OCI-LY1 (cell line): ENCODE results near the gene CTF1.

Experiments used
- H2AFZ ChIP-seq: fragments of 200-600 bp; sonication (generic), shearing (Covaris generic); 2 replicates; pipeline ENCODE4 v1.6.0; 2014; ENCODE audit warnings: antibody characterized with exemption, mild to moderate bottlenecking, low read length
- H3F3A ChIP-seq: fragments of 200-600 bp; sonication (generic), shearing (Covaris generic); 2 replicates; pipeline ENCODE4 v1.6.0; 2014; ENCODE audit warnings: mild to moderate bottlenecking, antibody characterized with exemption, low read length, moderate library complexity; ENCODE audit not compliant: insufficient read depth
- H3K27ac ChIP-seq: fragments of 200-600 bp; sonication (generic); 2 replicates; pipeline ENCODE4 v1.5.1; 2014; ENCODE audit warnings: low read length, mixed run types, mild to moderate bottlenecking, low read depth; ENCODE audit not compliant: poor library complexity, severe bottlenecking
- H3K27me3 ChIP-seq: fragments of 200-600 bp; sonication (generic); 2 replicates; pipeline ENCODE4 v1.6.0; 2014; ENCODE audit warnings: antibody characterized with exemption, mild to moderate bottlenecking, low read length, moderate library complexity; ENCODE audit not compliant: insufficient read depth
- H3K36me3 ChIP-seq: fragments of 200-600 bp; sonication (generic); 2 replicates; pipeline ENCODE4 v1.6.1; 2014; ENCODE audit warnings: mild to moderate bottlenecking, antibody characterized with exemption, low read length, moderate library complexity, mixed read lengths; ENCODE audit not compliant: insufficient read depth
- H3K4me1 ChIP-seq: fragments of 200-600 bp; sonication (generic); 2 replicates; pipeline ENCODE4 v1.5.1; 2014; ENCODE audit warnings: mild to moderate bottlenecking, low read length, moderate library complexity; ENCODE audit not compliant: insufficient read depth, severe bottlenecking
- H3K4me2 ChIP-seq: fragments of 200-600 bp; sonication (generic), shearing (Covaris generic); 2 replicates; pipeline ENCODE4 v1.6.1; 2014; ENCODE audit warnings: low read length
- H3K4me3 ChIP-seq: fragments of 200-600 bp; sonication (generic); 2 replicates; pipeline ENCODE4 v1.5.1; 2014; ENCODE audit warnings: low read length, low read depth, mild to moderate bottlenecking, mixed read lengths; ENCODE audit not compliant: poor library complexity, severe bottlenecking
- H3K79me2 ChIP-seq: fragments of 200-600 bp; shearing (Covaris generic); 2 replicates; pipeline ENCODE4 v1.6.1; 2016; ENCODE audit warnings: mixed run types, low read length, mixed read lengths; ENCODE audit not compliant: insufficient read depth
- H3K9ac ChIP-seq: fragments of 200-600 bp; sonication (generic), shearing (Covaris generic); 2 replicates; pipeline ENCODE4 v1.6.1; 2014; ENCODE audit warnings: mild to moderate bottlenecking, low read length, mixed read lengths
- H3K9me2 ChIP-seq: fragments of 200-600 bp; sonication (generic), shearing (Covaris generic); 2 replicates; pipeline ENCODE4 v1.6.1; 2014; ENCODE audit warnings: low read depth, mild to moderate bottlenecking, low read length, mixed read lengths
- H3K9me3 ChIP-seq: fragments of 200-600 bp; shearing (Covaris generic); 2 replicates; pipeline ENCODE4 v1.6.1; 2014; ENCODE audit warnings: low read length, mixed read lengths
- H4K20me1 ChIP-seq: fragments of 200-600 bp; sonication (generic), shearing (Covaris generic); 2 replicates; pipeline ENCODE4 v1.6.0; 2016; ENCODE audit warnings: mild to moderate bottlenecking, low read length; ENCODE audit not compliant: insufficient read depth
- EZH2 ChIP-seq: fragments of 200-600 bp; sonication (generic), shearing (Covaris generic); IDR thresholded peaks from 2 replicates; pipeline ENCODE4 v1.8.0; 2017; ENCODE audit warnings: borderline replicate concordance, mixed run types, mild to moderate bottlenecking, antibody characterized with exemption, low read length, moderate library complexity, mixed read lengths
- TF ChIP-seq, protein P1 (sequence below): fragments of 200-600 bp; sonication (generic), shearing (Covaris generic); IDR thresholded peaks from 2 replicates; pipeline ENCODE4 v1.5.1; 2017; ENCODE audit warnings: mild to moderate bottlenecking, antibody characterized with exemption, low read length, moderate library complexity, mixed read lengths

The CTF1 gene

DNA sequence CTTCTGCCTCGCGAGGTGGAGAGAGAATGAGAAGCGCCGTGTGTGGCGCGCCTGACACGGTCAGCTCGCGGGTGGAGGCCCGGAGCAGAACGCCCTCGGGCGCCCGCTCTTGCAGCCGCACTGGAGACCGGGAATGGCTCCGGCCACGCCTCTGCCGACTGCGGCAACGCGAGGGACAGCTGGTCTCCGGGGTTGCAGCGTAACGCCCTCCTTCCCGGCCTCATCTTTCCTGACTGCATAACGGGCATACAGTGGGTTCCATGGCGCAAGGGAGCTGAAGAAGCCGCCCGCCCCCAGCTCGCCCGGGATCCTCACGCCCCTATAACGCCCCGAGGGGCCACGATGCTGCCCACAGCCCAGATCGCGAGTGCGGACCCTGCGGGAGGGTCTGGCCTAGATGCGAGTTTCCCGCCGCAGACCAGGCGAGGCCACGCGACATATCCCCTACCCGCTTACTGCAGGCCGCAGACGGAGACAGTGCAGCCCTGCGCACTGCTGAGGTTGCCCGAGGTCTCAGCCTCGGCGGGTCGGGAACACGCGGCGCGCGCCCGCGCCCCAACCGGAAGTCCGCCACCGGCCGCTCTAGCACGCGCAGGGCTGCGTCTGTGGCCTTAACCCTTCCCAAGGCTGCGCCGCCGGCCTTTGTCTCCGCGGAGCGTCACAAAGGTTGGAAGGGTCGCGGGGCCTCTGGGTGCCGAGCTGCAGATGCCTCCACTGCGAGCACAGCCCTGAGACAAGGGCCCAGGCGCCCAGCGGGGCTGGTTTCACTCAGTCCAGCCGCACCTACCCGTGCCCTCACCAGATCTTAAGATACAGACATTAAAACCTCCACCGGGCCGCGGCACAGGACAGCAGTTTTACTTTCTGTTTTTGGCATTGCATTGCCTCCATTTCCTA lies 21.3 kb upstream of the CTF1 start:
- no peaks in the 10 kb centered on the region for H3K9me2 ChIP-seq
- H2AFZ ChIP-seq, result no peak overlapping the region
- no peaks in the 10 kb centered on the region for H3F3A ChIP-seq
- no peaks in the 10 kb centered on the region for H4K20me1 ChIP-seq
- H3K79me2 ChIP-seq, result no peaks in the 10 kb centered on the region
- H3K36me3 ChIP-seq, result no peaks in the 10 kb centered on the region
- peaks cover 28% of the 10 kb centered on the region for H3K4me1 ChIP-seq
- peak overlapping the region; percentile 88 for H3K9ac ChIP-seq
- H3K27ac ChIP-seq, result peak overlapping the region; percentile 77
- H3K27me3 ChIP-seq, result no peaks in the 10 kb centered on the region
- no peaks in the 10 kb centered on the region for H3K9me3 ChIP-seq
- no peak for TF ChIP-seq EZH2
- TF ChIP-seq, protein P1, sequence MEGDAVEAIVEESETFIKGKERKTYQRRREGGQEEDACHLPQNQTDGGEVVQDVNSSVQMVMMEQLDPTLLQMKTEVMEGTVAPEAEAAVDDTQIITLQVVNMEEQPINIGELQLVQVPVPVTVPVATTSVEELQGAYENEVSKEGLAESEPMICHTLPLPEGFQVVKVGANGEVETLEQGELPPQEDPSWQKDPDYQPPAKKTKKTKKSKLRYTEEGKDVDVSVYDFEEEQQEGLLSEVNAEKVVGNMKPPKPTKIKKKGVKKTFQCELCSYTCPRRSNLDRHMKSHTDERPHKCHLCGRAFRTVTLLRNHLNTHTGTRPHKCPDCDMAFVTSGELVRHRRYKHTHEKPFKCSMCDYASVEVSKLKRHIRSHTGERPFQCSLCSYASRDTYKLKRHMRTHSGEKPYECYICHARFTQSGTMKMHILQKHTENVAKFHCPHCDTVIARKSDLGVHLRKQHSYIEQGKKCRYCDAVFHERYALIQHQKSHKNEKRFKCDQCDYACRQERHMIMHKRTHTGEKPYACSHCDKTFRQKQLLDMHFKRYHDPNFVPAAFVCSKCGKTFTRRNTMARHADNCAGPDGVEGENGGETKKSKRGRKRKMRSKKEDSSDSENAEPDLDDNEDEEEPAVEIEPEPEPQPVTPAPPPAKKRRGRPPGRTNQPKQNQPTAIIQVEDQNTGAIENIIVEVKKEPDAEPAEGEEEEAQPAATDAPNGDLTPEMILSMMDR, result no peak
- H3K4me2 ChIP-seq, result peak overlapping the region; percentile 100
- H3K4me3 ChIP-seq, result peak overlapping the region; percentile 74

DNA sequence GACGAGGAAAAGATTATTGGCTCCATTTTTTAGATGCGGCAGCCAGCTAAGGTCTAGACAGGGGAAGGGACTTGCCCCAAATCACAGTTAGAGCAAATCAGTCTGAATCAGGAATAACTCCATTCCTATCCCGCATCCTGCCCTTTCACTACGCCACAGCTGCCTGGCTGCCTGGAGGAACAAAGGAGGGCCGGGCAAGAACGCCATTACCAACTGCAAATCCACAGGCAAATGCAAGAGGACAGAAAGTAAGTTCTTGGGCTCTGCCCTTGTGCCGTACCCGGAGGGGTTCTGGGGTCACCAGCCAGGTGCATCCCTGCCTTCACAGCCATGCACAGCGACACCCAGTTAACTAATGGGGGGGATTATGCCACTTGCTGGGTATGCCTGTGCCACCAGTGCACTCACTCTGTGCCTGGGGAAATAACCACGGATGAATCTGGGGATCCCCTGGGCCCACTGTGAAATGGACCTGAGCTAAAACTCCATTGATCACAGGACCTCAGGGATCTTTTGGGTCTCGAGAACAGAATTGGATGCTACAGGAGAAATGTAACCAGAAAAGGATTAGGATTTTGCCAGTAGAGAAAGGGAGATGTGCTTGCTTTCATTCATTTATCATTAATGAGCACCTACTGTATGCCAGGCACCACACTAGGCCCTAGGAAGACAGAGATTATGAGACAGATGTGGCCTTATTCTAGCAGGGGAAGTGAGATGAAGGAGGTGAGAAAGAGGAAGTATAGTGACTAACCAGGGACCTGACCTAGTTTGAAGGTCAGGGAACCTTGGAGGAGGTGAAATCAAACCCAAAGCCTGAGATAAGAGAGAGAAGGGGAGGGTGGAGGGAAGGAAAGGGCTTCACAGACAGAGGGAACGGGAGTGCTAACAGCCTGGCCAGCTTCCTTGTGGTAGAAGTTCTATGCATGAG lies 20.3 kb upstream of the CTF1 start:
- Histone ChIP-seq H3K27ac (peak overlapping the region; percentile 77), H4K20me1 (no peaks in the 10 kb centered on the region), H3K79me2 (no peaks in the 10 kb centered on the region)

DNA sequence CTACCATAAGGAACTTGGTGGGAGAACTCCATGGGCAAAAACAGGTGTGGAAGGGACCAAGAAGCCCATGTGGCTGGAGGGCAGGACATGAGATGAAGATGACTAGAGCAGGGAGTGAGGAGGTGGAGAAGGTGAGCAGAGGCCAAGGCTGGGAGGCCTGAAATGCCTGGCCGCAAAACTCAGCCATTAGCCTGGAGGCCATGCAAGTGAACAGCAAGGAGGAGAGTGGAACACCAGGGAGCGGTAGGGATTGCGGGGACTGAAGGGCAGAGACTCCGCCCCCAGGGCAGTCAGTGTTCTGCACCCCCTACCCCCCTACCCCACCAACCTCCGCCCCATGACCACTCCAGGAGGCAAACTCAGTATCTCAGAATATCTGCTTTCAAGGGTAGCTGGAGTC lies 19.5 kb upstream of the CTF1 start:
- H3K79me2 ChIP-seq, result no peaks in the 10 kb centered on the region
- TF ChIP-seq, protein P1, result no peak
- TF ChIP-seq EZH2, result no peak
- H3K27ac ChIP-seq, result peak overlapping the region; percentile 77
- H4K20me1 ChIP-seq, result no peaks in the 10 kb centered on the region
- no peaks in the 10 kb centered on the region for H3K9me2 ChIP-seq
- peak overlapping the region; percentile 88; the same call in 1 of the 2 replicates for H3K9ac ChIP-seq
- no peaks in the 10 kb centered on the region for H3K36me3 ChIP-seq
- no peaks in the 10 kb centered on the region for H3F3A ChIP-seq
- H3K4me2 ChIP-seq, result peak overlapping the region; percentile 100
- no peaks in the 10 kb centered on the region for H3K9me3 ChIP-seq
- no peaks in the 10 kb centered on the region for H3K27me3 ChIP-seq
- peak overlapping the region; percentile 74 for H3K4me3 ChIP-seq
- peaks cover 28% of the 10 kb centered on the region for H3K4me1 ChIP-seq
- H2AFZ ChIP-seq, result no peak overlapping the region

More for the DNA sequence above, 20.3 kb upstream of the CTF1 start:
- no peak for TF ChIP-seq EZH2
- TF ChIP-seq, protein P1, result no peak
- H3K4me2 ChIP-seq, result peak overlapping the region; percentile 100
- H3K9ac ChIP-seq, result peak overlapping the region; percentile 88
- H3F3A ChIP-seq, result no peaks in the 10 kb centered on the region
- no peaks in the 10 kb centered on the region for H3K9me2 ChIP-seq
- no peak overlapping the region for H2AFZ ChIP-seq
- H3K27me3 ChIP-seq, result no peaks in the 10 kb centered on the region
- H3K4me1 ChIP-seq, result peaks cover 28% of the 10 kb centered on the region
- no peaks in the 10 kb centered on the region for H3K9me3 ChIP-seq
- H3K36me3 ChIP-seq, result no peaks in the 10 kb centered on the region
- peak overlapping the region; percentile 74 for H3K4me3 ChIP-seq
